ENCODE results near the gene DSG2.

The DSG2 gene

DNA sequence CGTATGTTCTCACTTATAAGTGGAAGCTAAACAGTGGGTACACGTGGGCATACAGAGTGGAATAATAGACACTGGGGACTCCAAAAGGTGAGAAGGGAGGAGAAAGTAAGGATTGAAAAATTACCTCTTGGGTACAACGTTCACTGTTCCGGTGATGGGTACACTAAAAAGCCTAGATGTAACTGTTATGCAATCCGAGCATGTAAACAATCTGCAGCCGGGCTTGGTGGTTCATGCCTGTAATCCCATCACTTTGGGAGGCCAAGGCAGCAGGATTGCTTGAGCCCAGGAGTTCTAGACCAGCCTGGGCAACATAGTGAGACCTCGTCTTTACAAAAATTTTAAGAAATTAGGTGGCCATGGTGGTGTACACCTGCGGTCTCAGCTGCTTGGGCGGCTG lies 60.6 kb downstream of the DSG2 start:
- no peak for DNase-seq

- no peak for DNase-seq
Observed at GRCh38 chr18:31562726-31563125, 64.7 kb downstream of the DSG2 start.

GRCh38 chr18:31563778-31564177 lies 65.8 kb downstream of the DSG2 start:
- DNase-seq = no peak

GRCh38 chr18:31565345-31565744 lies 67.4 kb downstream of the DSG2 start:
- DNase-seq = no peak

GRCh38 chr18:31565782-31566512 lies 68.0 kb downstream of the DSG2 start:
- no peak for DNase-seq

DNA sequence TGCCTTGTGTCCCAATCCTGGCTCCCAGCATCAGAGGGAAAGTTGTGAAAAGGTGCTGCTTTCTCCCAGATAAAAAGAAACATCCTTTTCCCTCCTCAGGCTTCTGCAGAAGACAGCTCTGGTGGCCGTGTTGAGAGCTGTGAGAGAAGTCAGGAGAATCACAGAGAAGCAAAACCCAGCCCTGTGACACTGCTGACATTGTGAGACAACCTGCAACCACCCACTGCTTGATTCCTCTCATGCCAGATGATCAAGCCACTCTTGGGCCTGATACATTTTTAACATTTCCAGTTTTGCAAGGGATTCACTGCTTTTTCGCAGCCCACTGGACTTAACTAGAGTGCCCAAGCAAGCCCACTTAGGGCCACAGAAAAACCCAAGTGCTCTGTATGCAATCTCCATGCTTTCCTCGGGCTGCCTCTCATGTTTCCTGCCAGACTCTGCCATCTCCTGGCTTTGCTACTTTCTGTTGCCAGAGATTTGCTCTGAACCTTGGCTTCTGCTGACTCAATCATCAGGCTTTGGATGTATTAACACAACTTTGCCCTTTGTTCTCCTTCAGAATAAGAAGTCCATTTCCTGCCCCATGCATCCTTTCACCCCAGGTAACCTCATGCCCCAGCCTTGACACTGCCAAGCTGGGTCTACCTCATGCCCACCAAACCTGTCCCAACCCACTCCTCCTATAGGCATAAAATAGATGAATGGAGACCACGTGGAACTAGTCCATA lies 68.8 kb downstream of the DSG2 start:
- DNase-seq = no peak

DNA sequence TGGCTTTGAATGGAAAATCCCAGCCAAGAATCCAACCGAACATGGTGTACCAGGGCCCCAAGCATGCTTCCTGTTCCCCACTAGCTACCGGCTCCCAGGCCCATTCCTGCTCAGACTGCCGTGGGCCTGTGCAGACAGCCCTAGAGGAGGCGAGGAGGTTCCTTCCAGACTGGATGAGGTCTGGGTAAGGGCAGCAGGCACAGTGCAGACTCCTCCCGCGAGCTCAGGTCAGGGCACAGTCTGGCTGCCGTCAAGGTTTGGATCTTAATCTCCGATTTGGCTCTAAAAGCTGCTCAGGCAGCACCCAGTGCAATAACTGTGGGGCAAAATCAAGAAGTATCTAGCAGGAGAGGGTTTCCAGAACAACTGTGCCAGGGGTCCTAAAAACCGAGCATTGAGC lies 74.4 kb downstream of the DSG2 start:
- no peak for DNase-seq

GRCh38 chr18:31573051-31573450 lies 75.1 kb downstream of the DSG2 start:
- no peak for DNase-seq

GRCh38 chr18:31574359-31574758 lies 76.4 kb downstream of the DSG2 start:
- DNase-seq = no peak

DNA sequence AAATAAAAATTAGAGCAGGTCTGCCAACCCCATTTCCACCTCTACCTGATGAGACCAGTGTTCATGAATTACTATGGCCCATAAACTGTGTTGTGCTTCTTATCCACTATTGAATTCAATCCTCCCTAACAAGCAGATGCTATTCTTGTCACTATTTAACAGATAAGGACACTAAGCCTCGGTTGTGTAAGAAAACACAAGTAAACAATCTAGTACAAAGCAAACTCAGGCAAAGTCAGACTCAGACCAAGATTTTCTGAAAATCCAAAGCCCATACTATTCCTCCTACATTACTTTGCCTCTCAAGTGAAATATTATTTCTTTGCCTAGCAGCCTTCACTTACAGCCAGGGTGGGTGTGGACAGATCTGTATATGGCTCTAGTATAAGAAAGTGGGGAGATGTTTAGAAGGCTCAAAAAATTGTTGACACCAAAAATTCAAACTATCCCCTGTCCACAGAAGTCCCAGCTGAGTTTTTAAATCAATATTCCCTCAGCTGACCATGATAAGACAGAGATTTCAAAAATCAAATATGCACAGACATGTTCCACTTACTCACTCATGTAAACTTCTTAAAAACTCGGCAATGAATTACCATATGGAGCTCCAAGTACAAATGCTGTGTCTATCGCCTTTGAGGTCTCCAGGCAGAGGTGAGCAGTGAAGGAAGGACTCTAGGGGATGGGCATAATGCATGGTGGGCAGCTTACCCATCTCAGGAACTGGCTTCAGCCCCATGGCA lies 77.7 kb downstream of the DSG2 start:
- DNase-seq = no peak

- no peak for DNase-seq
Observed at GRCh38 chr18:31576670-31577069, 78.7 kb downstream of the DSG2 start.

- DNase-seq = no peak
Observed at GRCh38 chr18:31577195-31577594, 79.2 kb downstream of the DSG2 start.

DNA sequence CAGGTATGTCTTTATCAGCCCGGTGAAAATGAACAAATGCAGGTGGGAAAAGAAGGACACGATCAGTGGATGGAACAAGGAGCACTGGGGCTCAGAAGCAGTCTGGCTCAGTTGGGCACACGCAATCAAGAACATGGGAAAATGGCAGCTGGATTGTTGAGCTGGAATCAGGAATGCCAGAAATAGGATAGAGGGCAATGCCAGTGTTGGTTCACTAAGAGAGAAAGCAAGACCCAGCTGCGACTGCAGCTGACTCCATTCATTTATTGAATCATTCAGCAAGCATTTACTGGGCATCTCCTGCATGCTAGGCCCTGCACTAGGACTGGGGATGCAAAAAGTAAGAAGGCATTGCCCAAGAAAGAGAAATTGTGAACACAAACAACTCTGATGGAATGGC lies 80.1 kb downstream of the DSG2 start:
- no peak for DNase-seq

GRCh38 chr18:31579375-31579774 lies 81.4 kb downstream of the DSG2 start:
- no peak for DNase-seq

- no peak for DNase-seq
Observed at GRCh38 chr18:31581498-31582197, 83.7 kb downstream of the DSG2 start.

DNA sequence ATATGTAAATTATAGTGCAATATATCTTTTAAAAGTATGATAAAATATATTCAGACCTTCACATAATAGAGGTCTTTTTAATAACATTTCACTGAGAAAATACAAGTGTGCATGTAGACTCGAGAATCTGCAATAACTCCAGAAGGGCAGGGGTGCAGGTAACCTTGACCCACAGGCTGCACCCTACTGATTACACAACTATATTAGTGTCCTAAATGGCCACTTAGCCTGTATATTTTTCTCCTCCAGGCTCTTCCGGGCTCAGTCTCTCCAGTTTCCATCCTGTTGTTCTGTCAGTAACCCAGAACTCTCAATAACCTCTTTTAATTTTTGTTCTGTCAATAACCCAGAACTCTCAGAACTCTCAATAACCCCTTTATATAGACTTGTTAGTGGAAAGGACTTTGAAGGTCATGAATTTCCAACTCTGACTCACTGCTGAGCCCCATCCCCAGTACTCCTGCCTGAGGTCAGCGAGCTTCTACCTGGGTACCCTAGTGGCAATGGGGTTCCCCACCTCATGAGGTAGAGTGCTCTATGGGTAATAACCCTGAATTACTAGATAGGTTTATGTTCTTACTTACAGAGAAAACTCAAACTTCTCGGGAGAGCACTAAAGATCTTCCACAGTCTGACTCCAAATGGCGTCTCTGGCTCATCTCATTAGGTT lies 85.3 kb downstream of the DSG2 start:
- DNase-seq = no peak

DNA sequence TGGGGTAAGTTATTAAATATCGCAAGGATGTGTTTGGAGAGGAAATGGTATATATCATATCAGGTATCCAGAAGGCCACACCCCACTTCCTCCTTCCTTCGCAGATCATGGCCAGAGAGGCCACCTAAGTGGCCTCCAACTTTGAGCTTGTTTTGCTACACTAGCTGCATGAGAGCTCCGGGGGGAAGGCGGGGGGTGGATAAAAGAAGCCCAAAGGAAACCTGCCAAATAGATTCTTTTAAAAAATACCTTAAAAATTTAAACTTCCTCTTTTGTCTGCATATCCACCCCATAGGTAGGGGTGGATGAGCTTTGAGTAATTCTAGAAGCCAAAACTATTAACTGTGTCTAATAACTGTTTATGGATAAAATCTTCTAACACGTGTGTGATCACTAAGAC lies 88.0 kb downstream of the DSG2 start:
- no peak for DNase-seq

DNA sequence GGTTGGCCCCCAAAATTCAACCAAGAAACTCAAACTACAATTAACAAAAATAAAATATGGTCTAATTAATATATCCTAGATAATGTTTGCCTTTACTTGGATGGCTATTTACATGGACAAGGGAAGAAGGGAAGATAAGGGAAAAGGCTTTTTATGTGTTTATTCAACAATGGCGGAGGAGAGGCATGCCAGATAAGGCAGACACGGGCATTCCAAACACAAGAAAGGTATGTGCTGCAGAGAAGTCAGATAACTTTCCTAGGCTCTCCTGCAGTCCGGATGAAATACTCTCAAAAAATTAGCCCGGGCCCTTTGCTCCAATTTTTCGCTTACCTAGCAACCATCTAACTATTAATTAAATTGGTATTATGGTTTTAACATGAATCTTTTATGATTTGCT lies 88.6 kb downstream of the DSG2 start:
- DNase-seq = no peak

DNA sequence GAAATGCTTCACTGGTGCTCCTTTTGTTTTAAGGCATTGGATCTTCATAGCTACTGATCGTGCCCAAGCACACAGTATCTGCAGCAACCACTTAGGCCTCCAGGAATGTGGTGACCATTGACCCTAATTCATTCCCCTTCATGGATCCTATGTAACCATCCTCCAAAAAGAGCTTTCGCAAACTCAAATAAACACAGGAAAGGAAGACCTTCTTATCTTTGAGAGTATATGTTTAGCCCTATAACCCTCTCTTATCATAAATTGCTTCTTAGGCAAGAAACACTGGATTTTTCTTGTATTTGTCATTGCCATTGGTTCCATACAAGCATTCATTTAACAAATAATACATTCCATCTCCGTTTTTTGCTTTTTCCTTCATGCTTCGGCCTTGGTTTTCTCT lies 89.6 kb downstream of the DSG2 start:
- no peak for DNase-seq

DNA sequence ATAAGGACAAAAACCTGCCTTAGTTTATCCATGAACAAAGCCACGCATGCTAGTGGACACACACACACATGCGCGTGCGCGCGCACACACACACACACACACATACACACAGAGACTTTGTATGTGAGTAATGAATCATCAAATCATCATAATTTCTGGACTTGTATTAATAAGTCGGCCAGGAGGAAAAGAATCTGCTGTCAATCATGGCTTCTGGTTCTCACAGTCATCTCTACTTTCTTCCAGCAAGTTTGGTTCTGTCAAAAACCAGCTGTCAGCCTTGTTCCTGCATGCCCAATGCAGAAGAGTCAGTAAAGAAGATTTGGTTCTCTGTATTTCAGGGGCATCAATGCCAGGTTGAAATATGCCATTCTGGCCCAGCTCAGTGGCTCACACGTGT lies 92.6 kb downstream of the DSG2 start:
- no peak for DNase-seq

- no peak for DNase-seq
Observed at GRCh38 chr18:31591113-31591512, 93.1 kb downstream of the DSG2 start.

DNA sequence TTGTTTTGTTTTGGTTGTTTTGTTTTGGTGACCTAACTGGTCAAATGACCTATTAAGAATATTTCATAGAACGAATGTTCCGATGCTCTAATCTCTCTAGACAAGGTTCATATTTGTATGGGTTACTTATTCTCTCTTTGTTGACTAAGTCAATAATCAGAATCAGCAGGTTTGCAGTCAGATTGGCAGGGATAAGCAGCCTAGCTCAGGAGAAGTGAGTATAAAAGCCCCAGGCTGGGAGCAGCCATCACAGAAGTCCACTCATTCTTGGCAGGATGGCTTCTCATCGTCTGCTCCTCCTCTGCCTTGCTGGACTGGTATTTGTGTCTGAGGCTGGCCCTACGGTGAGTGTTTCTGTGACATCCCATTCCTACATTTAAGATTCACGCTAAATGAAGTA lies 93.7 kb downstream of the DSG2 start, which contains the start of gene TTR:
TTR (plus strand) TSS at position 250 of the 400 bp plus-strand sequence; CDS start at position 276, 26 bp downstream.
- DNase-seq = no peak
